AG04449 (cell line): ENCODE measurements around the gene NLRP7.
"Not testable (repeated sequence)": the region's sequence is repeated elsewhere in the genome, so short reads cannot be mapped to it uniquely, and the experiment has no call there.

ENCODE experiments used
- CTCF ChIA-PET: fragments of 350-600 bp; formaldehyde crosslinking; extraction: SDS; loops from one replicate; lab custom pipeline; 2021; ENCODE audit warnings: antibody characterized with exemption; lab: Yijun Ruan, JAX
- POLR2A ChIA-PET: fragments of 400-600, 350-600 bp; formaldehyde crosslinking; extraction: SDS; loops from one replicate; lab custom pipeline; 2020; ENCODE audit warnings: antibody characterized with exemption, inconsistent platforms; lab: Yijun Ruan, JAX
- DNase-seq: peaks from one replicate; pipeline ENCODE4 v3.0.0-alpha.2; 2010; ENCODE audit warnings: low read depth, low spot score
- H3K4me3 ChIP-seq: 2 replicates; pipeline ENCODE4 v1.5.1; 2011; ENCODE audit warnings: low read depth, mild to moderate bottlenecking, control low read depth, low read length
- CTCF ChIP-seq: IDR thresholded peaks from one replicate; pipeline ENCODE4 v1.5.1; 2011; ENCODE audit warnings: mild to moderate bottlenecking, moderate library complexity, low read length, control low read depth, inconsistent platforms; ENCODE audit not compliant: insufficient read depth; ENCODE audit errors: missing control alignments

Gene NLRP7

GRCh38 chr19:54959840-54960239, 12.5 kb upstream of the NLRP7 start:
- no peak for TF ChIP-seq CTCF
- ChIA-PET CTCF (no interaction called here), POLR2A (no interaction called here)
- H3K4me3 ChIP-seq: no peak overlapping the region
- DNase-seq: no peak

GRCh38 chr19:54955376-54955775, 8.0 kb upstream of the NLRP7 start:
- CTCF ChIA-PET: no interaction called here
- H3K4me3 ChIP-seq: no peak overlapping the region
- DNase-seq: no peak
- TF ChIP-seq CTCF: no peak
- POLR2A ChIA-PET: no interaction called here

- H3K4me3 ChIP-seq, CTCF ChIA-PET, POLR2A ChIA-PET, DNase-seq: not testable (repeated sequence)
Measured at GRCh38 chr19:54953345-54953713, 6.0 kb upstream of the NLRP7 start.

- TF ChIP-seq CTCF: no peak
- POLR2A ChIA-PET: no interaction called here
- no peak overlapping the region for H3K4me3 ChIP-seq
- CTCF ChIA-PET: no interaction called here
- no peak for DNase-seq
Measured at GRCh38 chr19:54952591-54953344, 5.4 kb upstream of the NLRP7 start.

GRCh38 chr19:54950580-54950979, 3.2 kb upstream of the NLRP7 start:
- H3K4me3 ChIP-seq, DNase-seq, CTCF ChIA-PET, POLR2A ChIA-PET: not testable (repeated sequence)

GRCh38 chr19:54949412-54949811, 2.1 kb upstream of the NLRP7 start:
- POLR2A ChIA-PET: no interaction called here
- no peak overlapping the region for H3K4me3 ChIP-seq
- no peak for TF ChIP-seq CTCF
- no peak for DNase-seq
- CTCF ChIA-PET: no interaction called here

GRCh38 chr19:54943772-54944361, 3.5 kb downstream of the NLRP7 start:
- POLR2A ChIA-PET, CTCF ChIA-PET, H3K4me3 ChIP-seq, DNase-seq: not testable (repeated sequence)

- CTCF ChIA-PET, DNase-seq, POLR2A ChIA-PET, H3K4me3 ChIP-seq: not testable (repeated sequence)
Measured at GRCh38 chr19:54939538-54939937, 7.8 kb downstream of the NLRP7 start.
